GM20431 (cell line): Measurements from ENCODE around the gene TMEM150C.
"Not testable (repeated sequence)": the region's sequence is repeated elsewhere in the genome, so short reads cannot be mapped to it uniquely, and the experiment has no call there.

Experiments
- in situ Hi-C: fragments of 300-500 bp; cut with MseI, MboI; formaldehyde crosslinking; loops from one replicate; pipeline ENCODE4 v1.15.0; 2020; ENCODE audit warnings: low sequenced_read_pairs; ENCODE audit not compliant: unreplicated experiment

TMEM150C gene

DNA sequence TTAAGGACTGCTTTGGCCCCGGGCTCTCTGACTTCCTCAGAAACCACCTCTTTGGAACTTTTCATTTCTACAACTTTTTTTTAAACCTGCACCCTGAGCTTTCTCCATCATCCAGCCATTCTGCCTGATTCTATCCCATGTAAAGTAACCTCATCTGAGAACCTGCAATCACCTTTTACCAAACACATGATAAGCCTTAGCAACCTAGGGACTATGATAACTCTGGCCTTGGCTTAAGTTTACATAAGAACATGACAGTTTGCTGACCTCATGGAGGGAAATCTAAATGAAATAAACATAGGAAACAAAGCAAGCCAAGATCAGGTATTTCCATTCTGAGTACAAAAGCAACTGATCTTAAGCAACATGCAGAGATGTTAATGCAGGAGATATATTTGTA, 15.7 kb upstream of the TMEM150C start:
- in situ Hi-C loops = no loop called here

DNA sequence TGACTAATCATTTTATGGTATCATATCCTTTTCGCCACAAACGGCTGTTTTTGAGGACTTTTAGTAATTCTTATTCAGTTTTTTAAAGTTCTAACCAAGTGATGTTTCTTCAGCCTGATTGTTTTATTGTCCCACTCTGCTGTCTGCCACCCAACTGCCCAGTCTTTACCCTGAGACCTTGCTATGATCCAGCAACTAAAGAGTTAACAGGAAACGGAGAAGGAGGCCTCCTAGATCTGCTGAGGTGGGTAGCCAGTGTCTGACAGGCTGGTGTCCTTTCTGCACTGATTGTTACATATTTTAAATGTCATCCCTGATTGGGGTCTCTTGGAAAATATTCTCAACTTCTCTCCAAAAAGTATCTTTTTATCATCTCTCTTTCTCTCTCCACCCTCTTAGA, 7.9 kb upstream of the TMEM150C start:
- in situ Hi-C loops = no loop called here

DNA sequence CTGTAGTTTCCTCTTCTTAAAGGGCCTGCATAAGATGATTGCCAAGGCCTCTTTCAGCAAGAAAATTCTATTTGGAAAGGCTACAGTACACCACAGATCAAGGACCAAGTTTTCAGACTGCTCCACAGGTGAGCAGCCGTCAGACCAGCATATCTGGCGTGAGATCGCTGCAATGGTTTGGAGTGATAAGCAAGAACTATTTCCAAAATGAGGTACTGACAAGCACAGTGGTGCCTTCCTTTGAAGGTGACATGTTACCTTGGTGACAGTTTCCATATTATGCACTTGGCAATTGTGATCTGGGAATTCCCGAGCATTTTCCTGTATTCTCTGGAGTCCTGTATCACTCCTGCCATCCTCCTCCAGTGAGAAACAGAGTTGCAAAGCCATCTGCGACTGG, 7.3 kb upstream of the TMEM150C start:
- in situ Hi-C loops = no loop called here

DNA sequence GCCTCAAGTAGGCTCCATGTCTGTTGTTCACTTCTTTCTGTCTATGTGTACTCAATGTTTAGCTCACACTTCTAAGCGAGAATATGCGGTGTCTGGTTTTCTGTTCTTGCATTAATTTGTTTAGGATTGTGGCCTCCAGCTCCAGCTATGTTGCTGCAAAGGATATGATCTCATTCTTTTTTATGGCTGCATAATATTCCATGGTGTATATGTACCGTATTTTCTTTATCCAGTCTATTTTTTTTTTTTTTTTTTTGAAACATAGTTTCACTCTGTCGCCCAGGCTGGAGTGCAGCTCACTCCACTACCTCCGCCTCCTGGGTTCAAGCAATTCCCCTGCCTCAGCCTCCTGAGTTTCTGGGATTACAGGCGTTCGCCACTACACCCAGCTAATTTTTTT, 5.7 kb upstream of the TMEM150C start:
- in situ Hi-C loops = no loop called here

DNA sequence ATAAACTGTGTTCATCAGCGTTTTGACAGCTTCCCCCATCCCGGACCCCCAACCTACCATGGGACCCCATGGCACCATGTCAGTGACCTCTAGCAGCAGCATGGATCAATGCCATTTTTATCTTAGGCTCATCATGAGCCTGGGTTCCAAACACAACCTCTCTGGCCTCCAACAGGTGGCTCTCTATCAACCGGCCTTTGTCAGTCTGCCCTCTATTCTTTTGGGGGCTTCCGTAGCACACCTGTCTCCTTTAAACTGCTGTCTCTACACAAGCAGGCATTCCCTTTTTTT, 721 bp upstream of the TMEM150C start:
- in situ Hi-C loops = no loop called here

DNA sequence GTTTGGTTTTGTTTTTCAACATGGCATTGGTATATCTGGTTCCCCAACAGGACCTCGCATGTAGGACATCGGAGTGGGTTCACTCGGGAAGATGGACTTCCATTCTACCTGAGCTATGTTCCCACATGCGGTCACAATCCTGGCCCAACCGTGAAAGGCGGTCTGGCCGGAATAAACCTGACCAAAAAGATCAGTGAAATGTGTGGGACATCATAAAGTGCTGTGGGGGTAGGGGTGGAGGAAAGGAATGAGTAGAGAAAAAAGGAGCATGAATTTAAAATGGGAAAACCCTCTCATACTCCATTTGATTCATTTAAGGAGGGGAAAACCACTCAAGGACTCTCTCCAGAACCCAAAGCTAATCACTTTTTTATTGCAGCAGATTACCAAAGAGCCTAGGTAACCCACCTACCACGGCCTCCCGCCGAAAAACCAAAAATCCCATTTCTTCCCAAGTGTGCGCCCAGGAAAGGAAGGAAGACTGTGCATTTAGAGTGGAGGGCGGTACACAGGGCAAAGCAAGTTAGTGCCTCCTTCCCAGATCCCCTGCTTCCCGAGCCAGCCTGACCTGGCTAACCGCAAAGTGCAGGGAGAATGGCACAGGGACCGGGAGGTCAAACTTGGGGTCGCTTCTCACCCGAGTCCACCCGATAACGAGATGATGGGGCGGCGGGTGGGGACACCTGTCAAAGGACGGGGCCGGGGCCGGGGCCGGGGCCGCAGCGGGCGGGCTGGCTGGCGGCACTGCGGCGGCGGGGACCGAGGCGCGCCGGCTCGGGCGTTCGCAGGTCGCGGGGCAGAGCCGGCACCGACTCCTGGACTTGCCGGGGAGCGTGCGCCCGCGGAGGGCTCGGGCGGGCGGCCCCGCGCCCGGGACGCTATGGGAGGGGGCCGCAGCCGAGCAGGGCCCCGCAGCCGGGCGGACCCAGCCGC, 669 bp downstream of the TMEM150C start:
- in situ Hi-C loops = no loop called here

DNA sequence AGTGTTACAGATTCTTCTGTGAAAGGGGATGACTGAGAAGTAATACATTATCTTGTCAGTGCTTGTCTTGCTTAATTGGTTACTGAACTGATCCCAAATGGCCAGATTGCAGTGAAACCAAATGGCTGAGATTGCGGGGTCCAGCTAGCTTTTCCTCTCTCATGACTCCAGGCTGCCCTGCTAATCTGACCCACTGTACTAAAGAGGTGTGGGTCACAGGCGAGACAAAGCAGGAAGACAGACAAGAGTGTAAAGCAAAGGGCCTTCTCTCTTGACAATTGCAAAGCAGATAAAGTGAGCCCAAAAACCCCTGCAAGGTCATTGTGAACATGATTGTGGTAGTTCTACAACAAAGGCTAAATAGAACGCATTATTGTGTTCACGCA, 2.1 kb downstream of the TMEM150C start:
- in situ Hi-C loops = no loop called here

DNA sequence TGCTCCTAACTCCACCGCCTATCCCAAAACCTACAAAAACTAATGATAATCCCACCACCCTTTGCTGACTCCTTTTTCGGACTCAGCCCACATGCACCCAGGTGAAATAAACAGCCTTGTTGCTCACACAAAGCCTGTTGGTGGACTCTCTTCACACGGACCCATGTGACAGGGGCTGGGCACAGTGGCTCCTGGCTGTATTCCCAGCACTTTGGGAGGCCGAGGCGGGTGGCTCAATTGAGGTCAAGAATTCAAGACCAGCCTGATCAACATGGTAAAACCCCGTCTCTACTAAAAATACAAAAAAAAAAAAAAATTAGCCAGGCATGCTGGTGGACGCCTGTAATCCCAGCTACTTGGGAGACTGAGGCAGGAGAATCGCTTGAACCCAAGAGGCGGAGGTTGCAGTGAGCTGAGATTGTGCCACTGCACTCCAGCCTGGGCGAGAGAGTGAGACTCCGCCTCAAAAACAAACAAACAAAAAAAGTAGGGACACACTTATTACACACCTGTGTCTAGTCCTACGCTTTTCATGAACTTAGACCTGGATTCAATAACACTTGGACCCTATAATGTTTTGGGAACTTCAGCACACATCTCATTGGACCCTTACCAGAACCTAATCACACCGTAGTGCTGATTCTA, 2.6 kb downstream of the TMEM150C start:
- in situ Hi-C loops = not testable (repeated sequence)

DNA sequence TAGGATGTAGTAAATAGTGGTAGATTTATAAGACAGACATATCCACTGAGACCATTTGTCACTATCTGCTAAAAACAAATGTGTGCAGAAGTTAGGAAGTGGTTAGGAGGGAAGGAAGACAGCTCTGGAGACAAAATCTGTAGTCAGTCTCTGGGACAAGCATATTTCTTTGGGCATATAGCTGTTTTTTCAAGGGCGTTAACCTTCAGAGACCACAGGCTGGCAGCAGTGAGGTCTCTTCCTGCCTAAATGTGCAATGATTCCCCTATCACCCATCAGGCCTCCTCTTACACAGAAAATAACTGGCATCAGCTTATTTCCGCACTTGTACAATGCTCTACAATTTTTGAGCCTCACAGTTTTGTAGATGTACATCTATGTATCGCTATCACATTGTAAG, 6.5 kb downstream of the TMEM150C start:
- in situ Hi-C loops = no loop called here

DNA sequence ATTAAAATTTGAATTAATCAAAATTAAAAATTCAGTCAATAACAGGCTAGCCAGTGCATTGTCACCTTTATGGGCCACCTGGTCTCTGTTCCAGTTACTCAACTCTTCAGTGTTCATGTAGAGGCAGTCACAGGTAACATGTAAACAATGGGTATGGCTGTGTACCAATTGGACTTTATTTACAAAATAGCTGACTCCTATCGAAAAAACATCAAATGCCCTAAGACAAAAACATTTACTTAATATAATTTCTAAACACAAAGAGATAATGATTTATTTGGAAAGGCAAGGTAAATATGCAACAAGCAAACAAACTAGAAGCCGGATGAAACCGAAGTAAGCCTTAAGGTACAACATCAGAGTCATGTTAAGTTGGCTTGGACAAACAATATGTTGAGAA, 8.8 kb downstream of the TMEM150C start:
- in situ Hi-C loops = no loop called here

DNA sequence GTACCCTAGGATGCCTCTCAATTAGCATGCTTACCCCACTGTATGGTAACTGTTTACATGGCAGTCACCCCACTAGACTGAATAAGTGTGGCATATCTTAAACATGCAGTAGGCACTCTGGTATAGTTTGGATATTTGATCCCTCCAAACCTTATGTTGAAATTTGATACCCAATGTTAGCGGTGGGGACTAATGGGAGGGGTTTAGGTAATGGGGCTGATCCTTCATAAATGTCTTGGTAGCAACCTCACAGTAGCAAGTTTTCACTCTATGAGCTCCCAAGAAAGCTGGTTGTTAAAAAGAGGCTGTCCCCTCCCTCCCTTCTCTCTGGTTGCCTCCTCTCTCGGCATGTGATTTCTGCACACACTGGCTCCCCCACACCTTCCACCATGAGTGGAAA, 10.1 kb downstream of the TMEM150C start:
- in situ Hi-C loops = no loop called here

DNA sequence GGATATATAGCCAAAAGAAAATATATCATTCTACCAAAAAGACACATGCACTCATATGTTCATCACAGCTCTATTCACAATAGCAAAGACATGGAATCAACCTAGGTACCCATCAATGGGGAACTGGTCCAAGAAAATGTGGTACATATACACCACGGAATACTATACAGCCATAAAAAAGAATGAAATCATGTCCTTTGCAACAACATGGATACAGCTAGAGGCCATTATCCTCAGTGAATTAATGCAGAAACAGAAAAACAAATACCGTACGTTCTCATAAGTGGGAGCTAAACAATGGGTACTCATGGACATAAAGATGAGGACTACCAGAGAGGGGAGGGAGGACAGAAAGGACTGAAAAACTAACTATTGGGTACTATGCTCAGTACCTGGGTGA, 13.9 kb downstream of the TMEM150C start:
- in situ Hi-C loops = not testable (repeated sequence)

DNA sequence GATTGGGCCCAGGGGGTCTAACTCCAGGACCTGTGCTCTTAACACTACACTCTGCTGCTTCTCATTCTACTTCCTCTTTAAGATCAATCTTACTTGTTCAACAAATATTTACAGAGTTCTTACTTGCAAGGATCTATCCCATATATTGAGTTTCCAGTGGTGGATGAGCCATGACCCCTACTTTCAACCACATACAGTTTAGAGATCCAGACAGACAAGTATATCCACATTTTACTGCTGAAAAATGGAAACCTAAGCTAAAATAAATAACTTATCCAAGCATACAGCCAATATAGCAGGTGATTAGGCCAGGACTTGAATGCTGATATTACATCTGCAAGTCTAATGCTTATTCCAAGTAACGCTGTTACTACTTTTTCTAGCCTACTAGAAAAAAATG, 18.7 kb downstream of the TMEM150C start:
- in situ Hi-C loops = no loop called here

DNA sequence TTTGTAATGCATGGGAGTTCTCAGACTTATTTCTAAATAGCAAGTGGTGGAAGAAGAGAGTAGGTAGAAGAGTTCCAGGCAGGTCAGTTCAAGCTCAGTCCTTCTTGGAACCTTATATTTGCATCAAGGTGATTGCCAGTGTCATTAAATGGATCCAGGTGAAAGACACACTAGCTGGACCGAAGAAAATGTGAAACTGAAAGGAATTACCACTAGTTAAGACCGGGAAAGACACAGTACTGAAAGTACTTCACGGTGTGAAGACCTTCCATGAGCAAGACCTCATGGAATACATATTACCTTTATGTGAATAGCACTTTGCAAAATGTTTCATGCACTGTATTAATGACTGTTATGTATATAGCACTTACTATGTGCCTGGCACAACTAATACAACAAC, 19.1 kb downstream of the TMEM150C start:
- in situ Hi-C loops = no loop called here

DNA sequence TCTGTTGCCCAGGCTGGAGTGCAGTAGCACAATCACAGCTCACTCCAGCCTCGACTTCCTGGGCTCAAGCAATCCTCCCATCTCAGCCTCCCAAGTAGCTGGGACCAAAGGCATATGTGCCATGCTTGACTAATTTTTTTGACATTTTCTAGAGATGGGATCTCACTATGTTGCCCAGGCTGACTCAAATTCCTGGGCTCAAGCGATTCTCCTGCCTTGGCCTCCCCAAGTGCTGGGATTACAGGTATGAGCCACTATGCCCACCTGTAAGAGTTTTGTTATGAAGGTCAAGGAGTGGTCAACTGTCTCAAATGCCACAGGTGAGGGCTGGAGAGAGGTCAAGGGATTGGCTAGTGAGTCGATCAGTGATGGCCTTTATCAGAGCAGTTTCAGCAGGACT, 32.5 kb downstream of the TMEM150C start:
- in situ Hi-C loops = no loop called here

DNA sequence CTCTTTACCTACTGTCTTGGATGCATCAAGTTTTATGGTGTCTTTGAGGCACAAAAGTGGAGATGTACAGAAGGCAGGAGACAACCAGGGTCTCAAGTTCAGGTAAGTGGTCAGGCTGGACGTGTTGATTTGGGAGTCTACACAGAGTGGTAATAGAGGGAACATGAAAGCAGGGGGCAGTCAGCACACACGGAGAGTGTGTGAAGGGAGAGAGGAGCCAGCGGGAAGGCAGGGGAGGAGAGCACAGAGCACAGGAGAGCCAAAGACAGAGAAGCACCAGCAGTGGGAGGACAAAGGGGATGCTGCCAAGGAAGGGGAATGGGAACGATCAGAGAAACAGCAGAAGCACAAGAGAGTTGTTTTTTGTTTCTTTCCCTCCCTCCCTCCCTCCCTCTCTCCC, 32.9 kb downstream of the TMEM150C start:
- in situ Hi-C loops = no loop called here

DNA sequence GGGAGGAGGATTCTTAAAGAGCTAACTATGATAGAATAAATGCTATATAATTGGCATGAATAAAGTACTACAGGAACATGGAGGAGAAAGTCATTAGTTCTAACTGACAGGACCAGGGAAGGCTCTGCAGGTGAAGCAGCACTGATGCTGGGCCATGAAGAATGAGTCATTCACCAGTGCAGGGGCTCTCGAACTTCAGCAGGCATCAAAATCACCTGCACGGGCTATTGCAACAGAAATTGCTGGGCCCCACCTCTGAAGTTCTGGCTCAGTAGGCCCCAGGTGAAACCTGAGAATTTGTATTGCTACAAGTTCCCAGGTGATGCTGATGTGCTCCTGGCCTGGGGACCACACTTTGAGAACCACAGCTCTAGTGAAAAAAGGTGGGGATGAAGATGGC, 33.7 kb downstream of the TMEM150C start:
- in situ Hi-C loops = no loop called here

DNA sequence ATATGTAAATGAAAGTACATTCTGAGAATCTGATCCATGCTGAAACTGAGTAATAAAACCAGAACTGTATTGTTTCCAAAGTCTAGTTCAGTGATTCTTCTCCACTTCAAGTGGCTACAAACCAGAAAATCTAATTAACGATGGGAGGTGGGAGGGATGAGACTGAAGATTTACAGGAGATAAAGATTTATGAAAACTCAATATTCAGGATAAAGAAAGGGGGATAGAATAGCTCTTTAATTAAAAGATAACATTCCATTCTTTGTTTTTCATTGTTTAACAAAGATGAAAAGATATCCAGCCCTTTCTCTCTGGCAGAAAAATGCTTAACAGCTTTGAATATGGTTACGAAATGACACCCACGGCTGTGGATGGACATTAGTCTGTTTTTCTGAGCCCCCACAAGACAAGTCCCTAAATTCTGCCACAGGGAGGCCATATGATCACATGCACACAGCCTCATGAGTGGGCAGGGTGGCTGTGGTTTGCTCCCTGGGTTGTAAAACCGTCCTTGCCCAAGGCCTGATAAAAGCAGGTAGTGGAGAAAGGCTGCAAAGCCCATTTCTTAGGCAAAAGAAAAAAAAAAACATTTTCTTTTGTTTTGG, 36.4 kb downstream of the TMEM150C start:
- in situ Hi-C loops = no loop called here

DNA sequence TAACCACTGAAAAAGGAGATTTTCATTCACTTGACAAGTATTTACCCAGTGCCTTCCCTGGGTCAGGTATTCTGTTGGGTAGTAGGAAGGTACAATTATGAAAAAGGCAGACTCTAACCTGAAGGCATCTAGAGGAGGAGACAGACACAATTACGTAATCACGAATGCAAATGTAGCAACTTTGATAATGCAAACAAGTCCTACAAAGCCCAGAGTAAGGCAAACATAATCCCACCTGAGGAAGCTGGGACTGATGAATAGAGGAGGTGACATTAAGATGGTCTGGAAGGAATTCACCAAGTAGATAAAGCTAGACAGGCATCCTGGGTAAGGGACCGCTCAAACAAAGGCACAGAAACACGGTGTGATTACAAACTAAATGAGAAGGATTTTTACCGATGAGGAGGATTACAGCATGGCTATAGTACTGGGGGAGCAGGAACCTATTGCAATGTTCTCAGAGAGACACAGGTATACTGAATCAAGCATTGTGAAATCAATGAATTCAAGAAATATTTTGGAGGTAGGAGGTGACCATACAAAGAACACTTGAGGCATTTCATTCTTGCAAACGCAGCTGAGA, 37.1 kb downstream of the TMEM150C start:
- in situ Hi-C loops = no loop called here

DNA sequence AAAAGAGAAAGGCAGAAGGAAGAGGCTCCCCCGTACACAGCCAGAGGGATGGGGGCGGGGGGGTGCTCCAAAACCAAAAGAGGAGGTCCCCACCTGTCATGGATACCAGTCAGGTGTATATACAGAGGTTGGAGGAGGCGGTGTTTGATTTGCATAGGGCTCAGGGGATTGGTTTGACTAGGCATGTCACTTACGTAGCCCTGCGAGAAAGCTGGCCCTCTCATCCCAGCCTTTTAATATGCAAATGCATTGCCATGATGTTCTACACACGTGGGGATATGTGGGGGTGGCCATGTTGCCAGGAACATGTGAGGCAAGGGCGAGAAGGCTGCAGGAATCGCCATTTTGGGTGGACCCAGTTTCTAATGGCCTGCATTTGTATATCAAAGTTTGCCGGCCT, 38.6 kb downstream of the TMEM150C start:
- in situ Hi-C loops = no loop called here

DNA sequence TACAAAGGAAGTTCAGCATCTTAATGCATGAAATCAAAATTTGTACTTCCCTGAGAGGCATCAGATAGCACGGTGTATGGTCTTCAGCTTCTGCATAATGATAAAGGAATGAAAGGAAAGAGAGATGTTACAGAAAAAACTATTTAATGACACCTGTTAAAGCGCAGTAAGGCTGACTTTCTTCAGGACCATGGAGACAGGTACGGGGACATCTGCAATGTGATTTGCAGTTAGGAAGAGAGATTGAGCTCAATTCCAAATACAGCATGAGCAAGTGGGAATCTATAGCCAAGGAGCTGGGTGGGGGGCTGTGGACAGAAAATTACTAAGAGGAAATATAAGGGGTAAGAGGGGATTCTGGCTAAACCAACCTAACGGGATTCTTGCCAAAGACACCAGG, 39.3 kb downstream of the TMEM150C start:
- in situ Hi-C loops = no loop called here
